Neural progenitor cell (in vitro differentiated cells): ENCODE measurements around the gene GDI2.

Experiments
- CTCF ChIP-seq: fragments of 200-600 bp; sonication (generic); IDR thresholded peaks from 2 replicates; pipeline ENCODE4 v1.5.1; 2017; ENCODE audit warnings: antibody characterized with exemption, mild to moderate bottlenecking
- EZH2 ChIP-seq: fragments of 200-600 bp; sonication (generic); IDR thresholded peaks from 2 replicates; pipeline ENCODE4 v1.6.1; 2017; ENCODE audit warnings: antibody characterized with exemption, mild to moderate bottlenecking, moderate library complexity
- EZH2phosphoT487 ChIP-seq: fragments of 200-600 bp; sonication (generic); IDR thresholded peaks from 2 replicates; pipeline ENCODE4 v1.6.1; 2017; ENCODE audit warnings: antibody characterized with exemption

- TF ChIP-seq CTCF, result no peak
- TF ChIP-seq EZH2, result no peak
- TF ChIP-seq EZH2phosphoT487, result no peak
Measured at GRCh38 chr10:5810225-5810624, 3.0 kb downstream of the GDI2 start.
